ENCODE measurements around the gene CERS5.
A peak's percentile ranks its signal among the peaks of the same experiment; 100 is the strongest.
"Not testable (repeated sequence)": the region's sequence is repeated elsewhere in the genome, so short reads cannot be mapped to it uniquely, and the experiment has no call there.

The CERS5 gene

DNA sequence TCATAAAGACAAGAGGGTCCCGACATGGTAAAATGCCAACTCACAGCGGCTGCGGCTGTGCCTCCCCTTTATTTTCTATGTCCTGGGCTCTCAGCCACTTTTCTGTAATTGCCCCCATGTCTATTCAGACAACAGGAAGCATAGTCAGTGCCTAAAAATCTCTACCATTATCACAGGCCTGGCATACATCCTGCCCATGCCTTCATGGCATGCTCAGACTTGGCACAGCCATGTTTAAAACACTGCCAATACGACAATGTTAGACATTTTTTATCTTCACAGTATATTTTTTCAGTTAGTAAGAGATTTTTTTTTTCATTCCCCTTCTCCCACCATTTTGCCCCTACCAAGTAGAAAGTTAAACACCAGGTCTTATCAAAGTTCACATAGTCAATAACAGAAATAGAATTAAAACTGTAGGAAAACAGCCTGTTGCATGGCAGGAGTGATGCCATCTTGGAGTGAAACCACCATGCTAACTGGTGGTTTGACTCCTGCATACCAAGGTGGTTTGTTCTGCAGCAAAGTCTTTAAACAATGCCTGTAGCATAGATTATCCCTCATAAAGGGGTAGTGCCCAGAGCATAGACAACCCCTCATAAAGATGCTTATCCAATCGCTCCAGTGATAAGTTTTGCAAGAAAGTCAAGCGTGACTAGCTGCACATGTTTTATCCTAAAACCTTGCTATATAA is 18.9 kb upstream of the CERS5 start:
- DNase-seq: no peak

GRCh38 chr12:50185301-50185895 is 18.2 kb upstream of the CERS5 start:
- no peak for DNase-seq

- no peak for DNase-seq
Observed at GRCh38 chr12:50184261-50184660, 17.1 kb upstream of the CERS5 start.

DNA sequence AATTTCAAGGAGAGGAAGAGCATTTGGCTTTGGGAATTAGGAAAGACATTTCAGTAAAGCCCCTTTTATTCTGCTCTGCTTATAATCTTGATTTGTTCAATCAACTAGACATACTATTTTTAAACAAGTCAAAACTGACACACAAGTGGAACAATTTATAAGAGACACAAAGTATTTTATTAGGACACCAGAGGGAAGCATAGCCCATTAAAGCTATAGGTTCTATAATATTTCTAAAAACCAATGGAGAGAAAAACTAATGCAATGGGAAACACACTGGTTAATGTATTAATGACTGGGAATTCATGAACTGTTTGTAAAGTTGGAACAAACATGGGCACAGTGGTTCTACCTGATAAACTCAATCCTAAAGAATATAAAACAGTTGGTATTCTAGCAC is 15.3 kb upstream of the CERS5 start:
- DNase-seq: no peak

GRCh38 chr12:50181691-50182090 is 14.5 kb upstream of the CERS5 start:
- DNase-seq: no peak

GRCh38 chr12:50175716-50176026 is 8.5 kb upstream of the CERS5 start:
- DNase-seq: no peak

- DNase-seq: no peak
Observed at GRCh38 chr12:50174971-50175715, 8.0 kb upstream of the CERS5 start.

GRCh38 chr12:50166799-50167048 is 445 bp downstream of the CERS5 start:
- peak; percentile 81 for DNase-seq

GRCh38 chr12:50164963-50165362 is 2.2 kb downstream of the CERS5 start:
- DNase-seq: no peak

DNA sequence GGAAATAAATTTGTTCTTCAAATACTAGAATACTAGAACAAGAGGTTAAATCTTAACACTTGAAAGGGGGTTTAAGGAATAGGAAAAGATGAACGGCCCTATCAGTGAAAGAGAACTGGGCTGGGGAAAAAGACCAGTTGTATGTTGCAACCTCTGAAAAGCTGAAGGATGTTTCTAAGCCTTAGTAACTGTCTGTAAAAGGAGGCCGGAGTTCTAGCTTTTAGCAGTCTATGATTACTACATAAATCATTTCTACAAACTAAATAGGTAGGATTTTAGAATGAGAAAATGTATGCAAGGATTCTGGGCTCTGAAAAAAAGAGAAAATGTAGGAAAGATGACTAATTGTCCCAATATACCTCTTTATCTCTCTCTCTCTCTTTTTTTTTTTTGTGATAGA is 4.9 kb downstream of the CERS5 start:
- DNase-seq: no peak

DNA sequence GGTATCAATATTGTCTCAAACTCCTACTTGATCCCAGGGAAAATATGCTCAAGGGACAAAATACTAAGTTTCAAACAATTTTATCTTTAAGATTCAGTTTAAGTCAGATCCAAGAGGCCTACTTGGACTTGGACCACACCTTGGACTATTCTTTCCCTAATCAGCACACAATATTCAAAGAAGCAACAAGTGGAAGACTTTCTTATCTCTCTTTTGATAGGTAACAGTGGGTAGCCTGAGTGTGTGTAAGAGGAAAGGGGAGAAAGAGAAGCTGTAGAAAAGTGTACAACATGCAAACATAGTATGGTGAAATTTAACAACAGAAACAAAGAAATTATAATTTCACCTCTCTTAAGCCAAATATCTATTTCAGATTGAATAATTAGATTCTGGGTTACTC is 6.5 kb downstream of the CERS5 start:
- no peak for DNase-seq

- no peak for DNase-seq
Observed at GRCh38 chr12:50157259-50157658, 9.9 kb downstream of the CERS5 start.

DNA sequence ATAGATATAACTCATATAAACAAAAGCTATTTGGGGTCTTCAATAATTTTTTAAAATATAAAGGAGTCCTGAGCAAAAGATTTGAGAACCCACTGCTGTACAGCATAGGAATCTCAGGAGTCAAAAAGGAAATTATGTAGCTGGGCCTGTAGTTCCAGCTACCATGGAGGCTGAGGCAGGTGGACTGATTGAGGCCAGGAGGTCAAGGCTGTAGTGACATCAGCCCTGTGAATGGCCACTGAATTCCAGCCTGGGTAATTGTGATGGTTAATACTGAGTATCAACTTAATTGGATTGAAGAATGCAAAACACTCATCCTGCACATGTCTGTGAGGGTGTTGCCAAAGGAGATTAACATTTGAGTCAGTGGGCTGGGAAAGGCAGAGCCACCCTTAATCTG is 10.5 kb downstream of the CERS5 start:
- DNase-seq: no peak

GRCh38 chr12:50154947-50155346 is 12.2 kb downstream of the CERS5 start:
- DNase-seq: not testable (repeated sequence)

DNA sequence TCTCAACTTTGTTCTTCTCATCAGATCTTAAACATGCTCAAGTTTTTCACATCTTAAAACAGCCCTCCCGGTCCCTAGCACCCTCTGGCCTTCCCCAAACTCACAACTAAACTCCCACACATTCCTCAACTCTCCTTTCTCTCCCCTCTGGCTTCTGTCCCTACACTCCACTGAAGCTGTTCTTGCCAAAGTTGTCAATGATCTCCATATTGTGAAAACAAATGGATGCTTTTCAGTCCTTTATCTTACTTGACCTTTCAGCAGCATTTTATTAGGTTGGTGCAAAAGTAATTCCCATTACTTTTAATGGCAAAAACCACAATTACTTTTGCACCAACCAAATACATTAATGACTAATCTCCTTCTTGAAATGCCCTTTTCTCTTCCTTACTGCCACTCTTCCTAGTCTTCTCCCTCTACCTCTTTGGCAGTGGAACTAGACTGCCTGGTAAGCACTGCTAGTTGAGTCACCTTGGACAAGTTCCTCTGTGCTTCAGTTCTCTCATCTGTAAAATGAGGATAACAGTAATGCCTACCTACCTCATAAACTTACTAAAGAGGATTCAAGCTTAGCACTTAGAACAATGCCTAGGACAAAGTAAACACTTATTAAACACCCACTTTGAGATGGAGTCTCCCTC is 16.0 kb downstream of the CERS5 start:
- no peak for DNase-seq

GRCh38 chr12:50149311-50149710 is 17.9 kb downstream of the CERS5 start:
- no peak for DNase-seq

DNA sequence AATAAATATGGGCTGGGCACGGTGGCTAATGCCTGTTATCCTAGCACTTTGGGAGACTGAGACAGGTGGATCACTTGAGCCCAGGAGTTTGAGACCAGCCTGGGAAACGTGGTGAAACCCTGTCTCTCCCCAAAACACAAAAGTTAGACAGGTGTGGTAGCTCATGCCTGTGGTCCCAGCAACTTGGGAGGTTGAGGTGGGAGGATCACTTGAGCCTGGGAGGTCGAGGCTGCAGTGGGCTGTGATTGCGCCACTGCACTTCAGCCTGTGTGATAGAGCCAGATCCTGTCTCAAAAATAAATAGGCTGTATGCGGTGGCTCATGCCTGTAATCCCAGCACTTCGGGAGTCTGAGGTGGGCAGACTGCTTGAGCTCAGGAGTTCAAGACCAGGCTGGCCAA is 19.2 kb downstream of the CERS5 start:
- DNase-seq: not testable (repeated sequence)

DNA sequence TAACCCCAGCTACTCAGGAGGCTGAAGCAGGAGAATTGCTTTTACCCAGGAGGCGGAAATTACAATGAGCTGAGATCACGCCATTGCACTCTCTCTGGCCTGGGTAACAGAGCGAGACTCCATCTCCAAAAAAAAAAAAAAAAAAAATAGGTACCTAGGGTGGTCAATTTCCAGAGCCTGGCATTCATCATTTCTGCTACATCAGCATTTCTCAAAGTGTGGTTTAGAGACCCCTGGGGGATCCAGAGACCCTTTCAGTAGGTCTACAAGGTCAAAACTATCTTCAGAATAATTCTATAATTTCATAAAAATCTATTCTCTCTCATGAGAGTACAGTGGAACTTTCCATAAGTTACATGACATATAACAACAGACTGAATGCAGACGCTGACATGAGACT is 19.9 kb downstream of the CERS5 start:
- no peak for DNase-seq

GRCh38 chr12:50145439-50145838 is 21.7 kb downstream of the CERS5 start:
- no peak for DNase-seq

DNA sequence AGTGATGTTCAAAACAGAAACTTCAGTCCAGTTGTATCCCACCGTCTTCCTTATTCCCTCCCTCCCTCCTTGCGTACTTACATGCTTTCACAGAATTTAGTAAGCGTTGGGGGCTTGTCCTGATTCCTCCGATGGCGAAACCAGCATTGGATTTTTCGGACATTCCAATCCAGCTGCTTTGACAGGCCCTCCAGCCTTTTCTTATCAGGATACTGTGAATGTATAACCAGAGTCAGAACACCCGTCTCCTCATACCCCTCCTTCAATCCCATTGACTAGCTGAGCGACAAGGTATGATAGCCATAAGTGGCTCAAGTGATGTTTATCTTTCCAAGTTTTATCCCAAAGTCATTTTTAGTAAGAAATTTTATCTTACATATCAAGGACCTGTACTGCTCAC is 24.2 kb downstream of the CERS5 start:
- DNase-seq: no peak

DNA sequence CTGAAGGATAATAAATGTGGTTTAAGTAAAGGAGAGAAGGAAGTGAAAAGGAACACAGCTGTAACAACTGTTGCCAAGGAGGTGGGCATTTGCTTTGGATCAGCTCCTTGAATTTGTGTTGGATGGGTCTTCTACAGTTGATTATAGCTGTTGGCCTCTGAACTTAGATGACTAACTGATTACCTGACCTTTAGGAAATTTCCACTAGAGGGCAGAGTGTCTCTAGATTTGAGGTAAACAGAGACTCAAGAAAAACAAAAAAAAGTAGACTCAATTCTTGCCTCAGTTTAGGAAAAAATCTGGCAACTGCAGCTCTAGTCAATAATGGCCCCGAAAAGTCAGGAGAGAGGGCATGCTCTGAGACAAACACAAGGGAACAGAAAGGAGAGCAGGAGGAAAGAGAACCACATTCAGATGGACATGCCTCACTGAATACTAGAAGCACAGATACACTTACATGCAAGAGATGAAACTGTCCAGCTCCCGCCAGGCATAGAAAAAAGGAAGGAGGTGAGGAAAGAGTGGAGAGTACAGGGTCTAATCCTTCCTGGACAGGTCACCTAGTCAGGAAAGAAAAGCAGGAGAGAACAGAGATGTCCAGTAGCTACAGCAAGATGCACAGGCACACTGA is 34.5 kb downstream of the CERS5 start:
- DNase-seq: no peak

- DNase-seq: no peak
Observed at GRCh38 chr12:50129290-50129689, 37.9 kb downstream of the CERS5 start.

GRCh38 chr12:50127546-50127945 is 39.6 kb downstream of the CERS5 start:
- DNase-seq: no peak

DNA sequence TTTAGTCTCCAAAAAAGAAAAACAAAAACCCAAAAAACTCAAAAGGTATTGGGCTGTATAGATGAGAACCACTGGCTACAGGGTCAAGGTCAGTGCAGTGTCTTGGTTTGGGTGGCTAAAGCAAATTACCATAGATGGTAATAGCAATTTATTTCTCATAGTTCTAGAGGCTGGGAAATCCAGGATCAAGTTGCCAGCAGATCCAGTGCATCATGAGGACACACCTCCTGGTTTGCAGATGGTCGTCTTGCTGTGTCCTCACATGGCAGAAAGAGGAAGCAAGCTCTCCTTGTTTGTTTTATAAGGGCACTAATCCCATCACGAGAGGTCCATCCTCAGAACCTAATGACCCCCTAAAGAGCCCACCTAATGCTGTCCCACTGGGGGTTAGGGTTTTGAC is 44.0 kb downstream of the CERS5 start:
- no peak for DNase-seq

All from stimulated activated CD8-positive, alpha-beta memory T cell treated with anti-CD3 and anti-CD28 coated beads, Interleukin-4, amount 100 ng/mL, for 48 hours (primary cell).